ENCODE data around the gene PPP3CA.
A peak's percentile ranks its signal among the peaks of the same experiment; 100 is the strongest.
"Not testable (repeated sequence)": the region's sequence is repeated elsewhere in the genome, so short reads cannot be mapped to it uniquely, and the experiment has no call there.

PPP3CA gene

DNA sequence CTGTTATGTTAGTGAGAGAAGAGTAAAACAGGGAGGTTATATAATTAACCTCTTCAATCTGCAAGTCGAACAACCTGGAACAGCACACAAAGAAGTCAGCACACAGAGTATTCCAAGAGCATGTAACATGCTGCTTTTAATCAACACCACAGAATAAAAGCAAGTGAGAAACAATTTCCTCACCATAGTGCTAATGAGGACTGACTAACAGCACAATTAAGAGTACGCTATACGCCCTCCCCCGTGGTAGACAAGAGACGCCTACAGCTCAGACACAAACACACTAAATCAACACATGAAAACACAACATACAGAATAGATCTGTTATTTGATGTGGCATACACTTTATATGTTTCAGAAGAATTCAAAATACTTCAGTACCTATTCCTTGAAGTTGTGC, 103.0 kb downstream of the PPP3CA start:
- no peak for DNase-seq

GRCh38 chr4:101242441-101242840, 104.9 kb downstream of the PPP3CA start:
- DNase-seq = no peak

DNA sequence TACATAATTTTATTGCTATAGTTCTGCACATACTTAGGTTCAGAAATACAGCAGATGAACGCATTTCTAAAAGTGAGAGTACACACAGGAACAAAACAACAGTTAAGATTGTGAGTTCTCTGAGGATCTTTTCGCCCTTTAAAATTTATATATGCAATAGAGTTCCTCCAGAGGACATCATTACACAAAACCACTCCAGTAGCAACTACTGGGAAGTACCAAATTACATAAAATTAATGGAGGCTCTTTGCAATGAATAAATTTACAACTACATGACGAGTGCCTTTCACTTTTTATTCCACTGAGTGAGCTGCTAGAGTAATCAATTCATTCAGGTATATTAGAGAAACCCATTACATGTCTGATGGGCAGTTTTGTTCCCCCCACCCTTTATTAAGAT, 107.2 kb downstream of the PPP3CA start:
- DNase-seq = no peak

DNA sequence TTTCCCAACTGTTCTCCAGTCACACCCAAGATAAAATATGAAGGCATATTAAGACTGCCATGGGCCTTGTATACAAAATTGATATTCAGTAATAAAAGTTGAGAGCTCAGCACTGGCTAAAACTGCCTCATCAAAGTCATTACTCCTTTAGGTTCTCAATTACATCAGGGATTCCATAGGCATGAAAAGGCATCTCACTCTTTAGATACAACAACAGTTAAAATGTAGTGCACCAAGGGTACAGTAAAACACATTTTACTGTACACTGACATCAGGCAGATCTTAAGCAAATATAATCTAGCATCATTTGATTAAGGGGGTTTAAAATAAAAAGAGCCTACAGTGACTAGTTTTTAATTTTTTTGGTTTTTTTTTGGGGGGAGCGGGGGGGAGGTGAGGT, 107.7 kb downstream of the PPP3CA start:
- peak; percentile 58 for DNase-seq

- DNase-seq = peak; percentile 64
These were observed 108.6 kb downstream of the PPP3CA start for GRCh38 chr4:101238706-101239105.

DNA sequence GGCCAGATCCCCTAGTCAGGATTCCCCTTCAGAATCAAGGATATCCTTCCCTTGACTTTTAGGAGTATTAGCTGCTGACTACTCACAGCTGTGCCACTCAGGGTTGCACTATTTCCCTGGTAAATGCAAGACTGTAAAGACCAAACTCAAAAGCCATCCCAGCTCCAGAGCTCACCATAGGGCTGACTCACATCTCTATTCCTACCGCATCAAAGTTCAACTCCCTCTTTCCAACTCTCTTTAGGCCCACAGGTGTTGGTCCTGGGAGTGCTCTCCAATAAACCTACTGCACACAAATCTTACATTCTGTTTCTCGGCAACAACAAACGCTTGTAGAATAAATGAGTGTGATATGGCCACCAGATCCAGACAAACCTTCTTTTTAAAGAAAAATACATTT, 109.6 kb downstream of the PPP3CA start:
- no peak for DNase-seq

DNA sequence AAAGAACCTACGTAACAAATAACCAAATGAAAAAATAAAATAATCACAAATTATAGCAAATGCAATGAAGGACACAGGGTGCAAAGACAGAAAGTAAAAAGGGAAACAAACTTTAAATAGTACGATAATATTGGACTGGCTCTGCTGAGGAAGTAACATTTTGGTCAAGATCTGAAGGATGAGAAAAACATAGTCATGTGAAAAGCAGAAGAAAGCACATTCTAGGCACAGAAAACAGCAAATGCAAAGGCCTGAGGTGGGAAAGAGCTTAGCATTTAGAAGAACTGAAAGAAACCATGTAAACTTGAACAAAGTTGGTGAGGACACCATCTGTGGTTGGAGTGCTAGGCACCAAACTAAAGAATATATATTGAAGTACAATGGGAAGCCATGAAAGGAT, 111.2 kb downstream of the PPP3CA start:
- DNase-seq = no peak

GRCh38 chr4:101234141-101234540, 113.2 kb downstream of the PPP3CA start:
- DNase-seq = not testable (repeated sequence)

GRCh38 chr4:101232074-101232776, 115.1 kb downstream of the PPP3CA start:
- DNase-seq = peak; percentile 87

- DNase-seq = peak; percentile 32
These were observed 116.4 kb downstream of the PPP3CA start for GRCh38 chr4:101230801-101231426.

DNA sequence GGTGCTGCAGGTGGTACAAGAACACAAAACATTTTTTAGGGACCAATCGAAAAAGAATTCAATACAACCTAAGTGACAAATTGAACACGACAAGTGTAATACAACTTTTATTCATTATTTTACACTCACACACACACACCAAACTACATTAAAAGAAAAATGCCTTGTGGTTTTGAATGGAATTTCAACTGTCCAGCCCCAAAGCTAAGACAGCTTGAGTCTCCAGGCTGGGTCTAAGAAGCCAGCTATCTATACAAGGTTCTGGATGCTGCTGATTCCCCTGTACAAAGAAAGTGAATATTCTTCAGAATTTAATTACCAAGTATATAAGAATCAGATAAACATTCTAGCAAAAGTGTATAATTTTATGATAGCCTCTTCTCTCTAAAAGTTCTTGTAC, 118.2 kb downstream of the PPP3CA start:
- DNase-seq = peak; percentile 67

DNA sequence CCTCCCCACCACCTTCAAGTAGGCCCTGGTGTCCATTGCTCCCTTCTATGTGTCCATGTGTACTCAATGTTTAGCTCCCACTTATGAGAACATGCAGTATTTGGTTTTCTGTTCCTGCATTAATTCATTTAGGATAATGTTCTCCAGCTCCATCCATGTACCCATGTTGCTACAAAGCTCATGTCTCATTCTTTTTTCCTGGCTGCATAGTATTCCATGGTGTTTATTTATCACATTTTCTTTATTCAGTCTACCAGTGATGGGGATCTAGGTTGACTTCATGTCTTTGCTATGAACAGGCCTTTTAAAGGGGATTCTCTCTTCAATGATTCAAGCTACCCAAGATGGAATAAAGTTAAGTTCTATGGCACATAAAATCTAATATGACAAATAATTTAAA, 119.6 kb downstream of the PPP3CA start:
- no peak for DNase-seq

DNA sequence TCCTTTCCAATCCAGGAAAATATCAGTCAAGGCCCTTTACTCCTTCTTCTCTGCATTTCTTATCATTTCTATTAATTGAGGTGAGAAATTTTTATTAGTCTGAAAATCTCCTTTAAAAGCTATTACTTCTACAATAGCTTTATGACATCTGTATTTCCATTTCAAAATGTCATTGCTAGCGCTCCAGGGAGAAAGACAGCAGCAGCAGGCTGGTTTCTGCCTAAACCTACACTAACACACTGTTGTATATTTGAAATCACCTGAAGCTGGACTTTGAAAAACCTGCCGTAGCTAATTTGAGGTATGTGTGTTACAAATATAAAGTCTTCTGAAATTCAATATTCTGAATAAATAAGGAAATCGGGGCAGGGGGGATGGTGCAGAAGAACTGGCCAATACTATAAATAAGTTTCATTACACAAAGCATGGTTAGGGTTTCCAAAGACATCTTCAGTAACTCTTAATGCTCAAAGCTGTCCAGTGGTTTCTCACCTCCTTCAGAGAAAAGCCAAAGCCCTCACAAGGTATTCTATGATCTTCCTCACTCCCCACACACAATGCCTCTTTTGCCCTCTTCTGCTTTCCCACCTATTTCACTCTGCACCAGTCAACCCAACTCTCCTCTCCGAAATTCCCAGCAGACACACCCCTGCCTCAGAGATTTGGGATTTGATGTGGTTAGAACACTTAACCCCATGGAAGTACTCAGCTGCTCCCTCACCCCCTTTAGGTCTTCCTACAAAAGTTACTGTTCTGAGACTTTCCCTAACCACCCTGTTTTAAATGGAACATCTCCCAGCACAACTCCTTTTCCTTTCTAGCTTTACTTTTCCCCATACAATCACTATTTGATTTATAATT, 122.7 kb downstream of the PPP3CA start:
- no peak for DNase-seq

DNA sequence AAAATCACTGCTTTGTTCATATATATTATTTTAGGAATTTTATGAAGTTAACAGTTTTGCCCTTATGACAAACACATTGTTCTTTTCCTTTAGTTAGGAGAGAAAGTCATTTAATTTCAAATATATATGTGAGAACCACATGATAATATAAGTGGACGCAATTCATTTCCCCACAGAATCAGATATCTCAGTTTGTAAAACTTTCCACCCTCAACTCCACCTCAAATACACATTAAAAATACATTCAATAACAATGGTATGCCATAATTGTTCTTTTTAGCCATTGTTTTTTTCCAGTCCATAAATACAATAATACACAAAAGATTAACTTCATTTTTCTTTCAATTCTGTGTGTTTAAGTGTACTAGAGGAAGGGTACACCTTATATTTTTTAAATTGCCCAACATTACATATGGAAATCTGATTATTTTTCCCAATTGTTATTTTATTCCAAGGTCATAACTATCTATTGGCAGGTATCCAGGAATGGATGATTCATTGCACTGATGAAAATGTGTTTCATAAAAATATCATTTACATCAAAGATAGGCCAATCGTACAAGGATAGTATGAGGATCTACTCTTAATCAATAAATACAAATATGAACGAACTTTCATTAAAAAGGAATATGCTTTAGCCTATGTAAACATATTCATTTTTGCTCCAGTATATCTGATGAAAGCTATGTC, 125.0 kb downstream of the PPP3CA start:
- no peak for DNase-seq

DNA sequence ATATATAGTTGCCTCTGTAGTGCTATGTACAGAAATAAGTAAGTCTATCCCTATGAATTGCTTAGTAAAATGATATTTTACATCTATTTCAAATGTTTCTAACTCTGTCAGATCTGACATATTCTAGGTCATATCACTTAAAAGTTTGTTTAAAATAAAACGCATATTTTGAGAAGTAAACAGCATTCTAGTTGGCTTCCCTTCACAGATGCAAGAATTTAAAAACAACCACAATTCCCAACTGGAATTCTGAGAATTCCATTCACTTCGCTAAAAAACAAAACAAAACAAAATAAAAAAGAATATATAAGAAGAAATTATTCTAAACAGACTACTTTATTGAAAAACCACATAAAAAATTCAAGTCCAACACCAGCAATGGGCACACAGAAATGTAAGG, 126.0 kb downstream of the PPP3CA start:
- peak; percentile 14 for DNase-seq

DNA sequence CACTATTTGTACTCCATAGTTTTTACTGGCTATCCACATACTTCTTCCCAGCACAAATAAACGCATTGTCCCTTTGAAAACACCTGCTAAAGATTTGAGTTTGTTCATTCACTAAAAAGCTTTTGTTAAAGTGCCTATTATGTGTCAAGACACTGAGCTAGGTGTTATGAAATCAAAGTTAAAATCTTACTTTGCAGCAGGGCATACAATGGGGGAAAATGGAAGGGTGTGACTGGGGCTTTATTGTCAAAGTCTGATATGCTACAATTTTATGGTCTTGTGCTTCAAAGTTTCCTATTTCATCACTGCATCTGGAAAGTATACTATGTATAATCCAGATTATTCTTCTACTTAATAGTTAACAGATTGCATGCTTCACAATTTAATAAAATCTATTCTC, 128.4 kb downstream of the PPP3CA start:
- no peak for DNase-seq

DNA sequence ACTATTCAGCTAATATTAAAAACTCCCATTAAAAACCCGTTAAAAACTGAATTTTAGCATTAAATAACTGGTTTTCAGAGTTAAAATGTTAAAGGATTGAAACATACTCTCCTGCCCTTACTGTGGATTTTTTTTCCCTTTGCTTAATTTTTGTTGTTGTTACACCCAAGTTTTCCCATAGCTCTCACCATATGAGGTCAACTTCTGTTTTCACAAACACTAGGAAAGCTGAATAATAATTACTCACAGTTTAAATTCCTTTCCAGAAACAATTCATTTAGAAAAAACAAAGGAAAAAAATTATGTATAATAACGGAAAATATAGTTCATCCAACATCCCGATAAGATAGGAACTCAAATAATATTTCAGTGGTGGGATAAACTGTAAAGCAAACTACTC, 129.0 kb downstream of the PPP3CA start:
- no peak for DNase-seq

- DNase-seq = peak; percentile 7
These were observed 129.8 kb downstream of the PPP3CA start for GRCh38 chr4:101217353-101218031.

- peak; percentile 78 for DNase-seq
These were observed 136.2 kb downstream of the PPP3CA start for GRCh38 chr4:101211146-101211553.

DNA sequence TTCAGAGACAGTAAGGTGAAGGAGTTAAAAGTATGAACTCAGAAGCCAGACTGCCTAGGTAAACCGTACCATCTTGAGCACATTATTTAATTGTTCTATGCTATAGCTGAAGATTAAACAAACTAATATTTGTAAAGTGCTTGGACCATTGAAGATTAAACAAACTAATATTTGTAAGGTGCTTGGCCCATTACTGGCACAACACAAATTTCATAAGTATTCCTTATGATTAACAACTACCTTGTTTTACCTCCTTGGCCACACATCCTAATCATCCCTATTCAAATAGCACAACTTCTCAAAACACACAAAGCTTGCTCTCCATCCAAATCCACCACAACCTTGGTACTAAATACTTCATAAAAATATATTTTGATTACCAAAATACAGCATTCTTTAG, 137.0 kb downstream of the PPP3CA start:
- DNase-seq = no peak

DNA sequence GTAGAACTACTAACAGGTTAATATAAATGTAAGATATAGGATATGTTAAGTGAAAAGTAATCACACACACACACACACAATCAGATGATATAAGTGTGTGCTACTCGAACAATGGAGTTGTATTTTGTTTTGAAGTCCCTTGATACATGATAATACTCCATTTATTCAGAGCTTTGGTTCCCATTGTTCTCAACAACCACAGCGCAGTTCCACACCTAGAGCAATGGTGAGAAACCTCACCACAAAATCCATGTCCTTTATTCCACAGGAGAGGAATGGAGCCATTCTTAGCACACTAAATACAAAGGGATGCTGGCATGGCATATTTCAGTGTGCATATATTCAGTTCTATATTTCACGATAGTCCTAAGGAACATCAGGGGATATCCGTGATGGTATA, 139.2 kb downstream of the PPP3CA start:
- no peak for DNase-seq

DNA sequence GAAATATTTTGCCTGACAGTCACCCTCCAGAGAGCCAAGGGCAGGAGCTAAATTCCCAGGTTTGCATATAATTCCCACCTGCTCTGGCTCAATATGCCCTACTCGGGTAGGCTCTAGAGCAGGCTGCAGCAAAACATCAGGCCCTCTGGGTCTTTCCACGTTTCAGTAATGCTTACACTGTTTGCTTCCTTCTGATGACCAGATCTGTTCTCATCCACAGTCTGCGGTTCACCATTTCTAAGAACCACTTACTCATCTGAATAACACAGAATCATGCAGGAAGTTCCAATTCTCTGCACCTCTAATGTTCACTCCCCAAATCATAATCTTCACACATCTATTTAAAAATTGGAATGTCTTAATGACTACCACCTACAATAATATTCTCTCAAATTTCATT, 141.4 kb downstream of the PPP3CA start:
- peak; percentile 20 for DNase-seq

GRCh38 chr4:101201421-101201820, 145.9 kb downstream of the PPP3CA start:
- no peak for DNase-seq

All from fibroblast of skin of right quadriceps (primary cell).